A673 (cell line): ENCODE measurements around the gene MGMT. TPM values are rescaled to one million over a fixed set of nuclear protein-coding genes. Genes with fewer than 3 reads are reported as not detected.

Experiments
- BruUV-seq: library from RNA; stranded (reverse); fragments of 400-500 nt; replicated peaks from 2 replicates; lab custom pipeline; 2021; lab: Mats Ljungman, UMichigan
- CTCF ChIA-PET: fragments of 300-600 bp; sonication (Branson Sonifier 250); formaldehyde crosslinking; loops from one replicate; lab custom pipeline; 2022; ENCODE audit warnings: antibody characterized with exemption; lab: Charles Lee
- POLR2A ChIA-PET: fragments of 300-600 bp; sonication (Branson Sonifier 250); formaldehyde crosslinking; loops from one replicate; lab custom pipeline; 2022; ENCODE audit warnings: antibody characterized with exemption; ENCODE audit not compliant: low non-redundant PET; lab: Charles Lee
- DNase-seq: peaks from one replicate; pipeline ENCODE4 v3.0.0-alpha.2; 2015; ENCODE audit warnings: low spot score
- H3K27ac ChIP-seq: fragments of 200-600 bp; sonication (generic); 2 replicates; pipeline ENCODE4 v1.5.1; 2016; ENCODE audit warnings: mixed run types, low read depth, mild to moderate bottlenecking, mixed read lengths, antibody characterized with exemption, low read length; ENCODE audit not compliant: poor library complexity, severe bottlenecking
- H3K27me3 ChIP-seq: fragments of 200-600 bp; sonication (generic); replicated peaks from 2 replicates; pipeline ENCODE4 v1.6.1; 2017; ENCODE audit warnings: mixed run types, low read depth, mild to moderate bottlenecking, mixed read lengths, antibody characterized with exemption, low read length; ENCODE audit not compliant: insufficient read depth, poor library complexity
- H3K36me3 ChIP-seq: fragments of 200-600 bp; sonication (generic); 2 replicates; pipeline ENCODE4 v1.6.1; 2016; ENCODE audit warnings: mixed run types, mild to moderate bottlenecking, mixed read lengths, antibody characterized with exemption, low read length; ENCODE audit not compliant: insufficient read depth, poor library complexity, severe bottlenecking
- H3K4me1 ChIP-seq: fragments of 200-600 bp; sonication (generic); 2 replicates; pipeline ENCODE4 v1.6.1; 2017; ENCODE audit warnings: mixed run types, mild to moderate bottlenecking, mixed read lengths, antibody characterized with exemption, low read length; ENCODE audit not compliant: insufficient read depth, poor library complexity, severe bottlenecking
- H3K4me3 ChIP-seq: fragments of 200-600 bp; sonication (generic); 2 replicates; pipeline ENCODE4 v1.5.1; 2016; ENCODE audit warnings: low read depth, mixed run types, mild to moderate bottlenecking, mixed read lengths, low read length; ENCODE audit not compliant: poor library complexity, severe bottlenecking
- H3K9me3 ChIP-seq: fragments of 200-600 bp; sonication (generic); 2 replicates; pipeline ENCODE4 v1.6.1; 2016; ENCODE audit warnings: mixed run types, low read depth, mild to moderate bottlenecking, mixed read lengths, antibody characterized with exemption, low read length; ENCODE audit not compliant: poor library complexity, severe bottlenecking
- CTCF ChIP-seq: fragments of 300-800, 200-600 bp; sonication (generic); conservative IDR thresholded peaks from 2 replicates; pipeline ENCODE4 v1.5.1; 2017; ENCODE audit warnings: low read depth, mild to moderate bottlenecking, antibody characterized with exemption, low read length, moderate library complexity, mixed read lengths
- EZH2 ChIP-seq: fragments of 200-600 bp; sonication (generic); IDR thresholded peaks from 2 replicates; pipeline ENCODE4 v1.6.1; 2017; ENCODE audit warnings: borderline replicate concordance, low read depth, mild to moderate bottlenecking, mixed read lengths, antibody characterized with exemption, low read length; ENCODE audit not compliant: poor library complexity, severe bottlenecking
- intact Hi-C: fragments of 100-400 bp; cut with micrococcal nuclease; formaldehyde crosslinking; loops from one replicate; pipeline ENCODE4 v1.10.0; 2022; ENCODE audit not compliant: unreplicated experiment
- total RNA-seq: library from RNA; stranded (reverse); gene quantifications from 2 replicates; pipeline ENCODE4 v1.2.3, GENCODE V29; 2021

MGMT gene
- total RNA-seq, 1 experiment from 2014 or later, result 19.5 TPM

GRCh38 chr10:129601737-129602136 is 134.7 kb downstream of the MGMT start:
- H3K4me3 ChIP-seq, result no peak overlapping the region
- ChIA-PET POLR2A (no interaction called here), CTCF (no interaction called here)
- H3K4me1 ChIP-seq, result peaks cover 8% of the 10 kb centered on the region
- H3K36me3 ChIP-seq, result no peaks in the 10 kb centered on the region
- no peak for DNase-seq
- BruUV-seq, result no TSS peak
- intact Hi-C loops, result no loop called here
- no peak for TF ChIP-seq EZH2
- TF ChIP-seq CTCF, result no peak
- H3K27me3 ChIP-seq, result no peaks in the 10 kb centered on the region
- H3K9me3 ChIP-seq, result no peaks in the 10 kb centered on the region
- H3K27ac ChIP-seq, result no peak overlapping the region

- CTCF ChIA-PET, result no interaction called here
- TF ChIP-seq CTCF, result no peak
- TF ChIP-seq EZH2, result no peak
- H3K9me3 ChIP-seq, result no peaks in the 10 kb centered on the region
- POLR2A ChIA-PET, result no interaction called here
- peaks cover 8% of the 10 kb centered on the region for H3K4me1 ChIP-seq
- no peak overlapping the region for H3K4me3 ChIP-seq
- no peaks in the 10 kb centered on the region for H3K36me3 ChIP-seq
- intact Hi-C loops, result no loop called here
- no peaks in the 10 kb centered on the region for H3K27me3 ChIP-seq
- BruUV-seq, result no TSS peak
- H3K27ac ChIP-seq, result no peak overlapping the region
- no peak for DNase-seq
These were observed 136.0 kb downstream of the MGMT start for GRCh38 chr10:129602938-129603535.

- intact Hi-C loops, result no loop called here
- Histone ChIP-seq H3K4me3 (no peak overlapping the region), H3K27me3 (no peaks in the 10 kb centered on the region), H3K9me3 (no peaks in the 10 kb centered on the region), H3K4me1 (peaks cover 8% of the 10 kb centered on the region), H3K27ac (no peak overlapping the region), H3K36me3 (no peaks in the 10 kb centered on the region)
- ChIA-PET CTCF (no interaction called here), POLR2A (no interaction called here)
- no peak for TF ChIP-seq EZH2
- TF ChIP-seq CTCF, result no peak
- DNase-seq, result no peak
- BruUV-seq, result no TSS peak
These were observed 137.4 kb downstream of the MGMT start for GRCh38 chr10:129604333-129605032.
